A549 (cell line): ENCODE results near the gene USP6NL. TPM values are rescaled to one million over a fixed set of nuclear protein-coding genes. Genes with fewer than 3 reads are reported as not detected.

Experiments used
- ATAC-seq, 2 experiments: fragments of 200-7000 bp in 1 of 2; fragments of >200 bp in 1 of 2; cut with Nextera tagmentation in 1 of 2; cut with Tn5 transposase in 1 of 2; 3 replicates each; pipeline versions ENCODE4 v1.8.0 to v1.9.1; 2018 to 2020; ENCODE audit warnings: mild to moderate bottlenecking in 1 of 2, moderate library complexity in 1 of 2
- CTCF ChIA-PET: fragments of 300-600 bp; sonication (Branson Sonifier 250); formaldehyde crosslinking; extraction: SDS; loops from one replicate; lab custom pipeline; 2021; ENCODE audit warnings: antibody characterized with exemption, inconsistent platforms; lab: Yijun Ruan, JAX
- POLR2A ChIA-PET: fragments of 350-600 bp; formaldehyde crosslinking; extraction: SDS; loops from one replicate; lab custom pipeline; 2021; ENCODE audit warnings: antibody characterized with exemption, inconsistent platforms; lab: Yijun Ruan, JAX
- DNase-seq, 2 experiments: peaks; one replicate each; pipeline versions ENCODE4 v3.0.0 to v3.0.0-alpha.2; 2011 to 2016; ENCODE audit warnings: low read depth in 1 of 2, low spot score in 1 of 2
- FAIRE-seq: peaks from 2 replicates; lab custom pipeline; 2011; peaks lifted over from hg19 to GRCh38; lab: Jason Lieb, UNC
- H3K27ac ChIP-seq, 2 experiments: fragments of >200 bp; sonication (Bioruptor Twin); formaldehyde crosslinking; 3 replicates each; pipeline ENCODE4 v1.5.1; 2016 to 2017
- H3K4me1 ChIP-seq: fragments of >200 bp; sonication (Bioruptor Twin); formaldehyde crosslinking; 3 replicates; pipeline ENCODE4 v1.6.1; 2016
- H3K4me2 ChIP-seq: fragments of >200 bp; sonication (Bioruptor Twin); formaldehyde crosslinking; 3 replicates; pipeline ENCODE4 v1.6.1; 2016
- H3K4me3 ChIP-seq: fragments of >200 bp; sonication (Bioruptor Twin); formaldehyde crosslinking; 3 replicates; pipeline ENCODE4 v1.5.1; 2016
- H3K9me3 ChIP-seq: fragments of >200 bp; sonication (Bioruptor Twin); formaldehyde crosslinking; 3 replicates; pipeline ENCODE4 v1.6.1; 2016
- BHLHE40 ChIP-seq: IDR thresholded peaks from 2 replicates; pipeline ENCODE4 v1.6.1; 2012; ENCODE audit warnings: low read depth, low read length, inconsistent platforms
- CBX2 ChIP-seq: fragments of 200-600 bp; sonication (generic); IDR thresholded peaks from 2 replicates; pipeline ENCODE4 v1.6.1; 2016; ENCODE audit warnings: low read depth, mild to moderate bottlenecking, borderline replicate concordance
- CEBPB ChIP-seq, 2 experiments: fragments of >200 bp in 1 of 2; sonication (Bioruptor Twin) in 1 of 2; formaldehyde crosslinking in 1 of 2; IDR thresholded peaks; 2 replicates each; pipeline ENCODE4 v1.6.1; 2012 to 2016
- CHD2 ChIP-seq: fragments of 150-350 bp; IDR thresholded peaks from 2 replicates; pipeline ENCODE4 v1.6.1; 2014; ENCODE audit warnings: low read length; ENCODE audit not compliant: partially characterized antibody
- E2F6 ChIP-seq: IDR thresholded peaks from 2 replicates; pipeline ENCODE4 v1.6.1; 2012; ENCODE audit warnings: low read depth, borderline replicate concordance
- ESRRA ChIP-seq: fragments of 150-350 bp; IDR thresholded peaks from 2 replicates; pipeline ENCODE4 v1.6.1; 2014; ENCODE audit warnings: mild to moderate bottlenecking, low read length, borderline replicate concordance
- FOSB ChIP-seq: fragments of 250-450 bp; sonication (Bioruptor Pico); IDR thresholded peaks from 2 replicates; pipeline ENCODE4 v1.5.0; 2020; ENCODE audit warnings: mild to moderate bottlenecking, moderate library complexity
- FOSL2 ChIP-seq, 2 experiments: fragments of 450-650 bp in 1 of 2; fragments of >200 bp in 1 of 2; sonication (Bioruptor Twin) in 1 of 2; formaldehyde crosslinking; IDR thresholded peaks; 2 replicates each; pipeline versions ENCODE4 v1.5.0 to v1.6.1; 2016 to 2020; ENCODE audit warnings: mild to moderate bottlenecking in 1 of 2, moderate library complexity in 1 of 2
- HEYL ChIP-seq: fragments of 250-450 bp; sonication (Bioruptor Pico); IDR thresholded peaks from 2 replicates; pipeline ENCODE4 v1.8.0; 2021; ENCODE audit warnings: mild to moderate bottlenecking, moderate library complexity
- JUNB ChIP-seq: fragments of >200 bp; sonication (Bioruptor Twin); formaldehyde crosslinking; IDR thresholded peaks from 2 replicates; pipeline ENCODE4 v1.6.1; 2016
- KDM1A ChIP-seq: fragments of 200-600 bp; sonication (generic); IDR thresholded peaks from 2 replicates; pipeline ENCODE4 v1.6.1; 2016; ENCODE audit warnings: low read depth, mild to moderate bottlenecking
- NFE2L2 ChIP-seq: fragments of 150-350 bp; conservative IDR thresholded peaks from 2 replicates; pipeline ENCODE4 v1.6.1; 2014; ENCODE audit warnings: low read length
- NPAS2 ChIP-seq: fragments of 250-450 bp; sonication (Bioruptor Pico); IDR thresholded peaks from 2 replicates; pipeline ENCODE4 v1.8.0; 2022; ENCODE audit warnings: mild to moderate bottlenecking, moderate library complexity, borderline replicate concordance
- PBX3 ChIP-seq: IDR thresholded peaks from 2 replicates; pipeline ENCODE4 v1.6.1; 2012
- PHF8 ChIP-seq: fragments of 200-600 bp; sonication (generic); IDR thresholded peaks from 2 replicates; pipeline ENCODE4 v1.6.1; 2016; ENCODE audit warnings: low read depth, mild to moderate bottlenecking, antibody characterized with exemption, moderate library complexity, borderline replicate concordance
- REST ChIP-seq: fragments of 200-600 bp; sonication (generic); IDR thresholded peaks from 2 replicates; pipeline ENCODE4 v1.6.1; 2016; ENCODE audit warnings: antibody characterized with exemption, mild to moderate bottlenecking, moderate library complexity
- RFX5 ChIP-seq: fragments of 450-650 bp; IDR thresholded peaks from 2 replicates; pipeline ENCODE4 v1.7.1; 2014; ENCODE audit warnings: antibody characterized with exemption, mild to moderate bottlenecking, moderate library complexity
- TP53 ChIP-seq: fragments of 250-450 bp; sonication (Bioruptor Pico); IDR thresholded peaks from 2 replicates; pipeline ENCODE4 v1.5.0; 2021; ENCODE audit warnings: mild to moderate bottlenecking, moderate library complexity
- ZC3H11A ChIP-seq: fragments of 450-650 bp; IDR thresholded peaks from 2 replicates; pipeline ENCODE4 v1.6.1; 2014; ENCODE audit warnings: antibody characterized with exemption, mild to moderate bottlenecking
- ZFP36 ChIP-seq: fragments of 450-650 bp; IDR thresholded peaks from 2 replicates; pipeline ENCODE4 v1.6.1; 2014; ENCODE audit warnings: borderline replicate concordance; ENCODE audit not compliant: partially characterized antibody
- ZNF302 ChIP-seq: fragments of 250-450 bp; sonication (Bioruptor Pico); IDR thresholded peaks from 2 replicates; pipeline ENCODE4 v1.9.0; 2021; ENCODE audit warnings: inconsistent platforms, mild to moderate bottlenecking, moderate library complexity
- WGBS: methylation state at CpG from one replicate; pipeline ENCODE4 v1.1.6; 2017; ENCODE audit errors: missing lambda C conversion rate; 5-methylcytosine and 5-hydroxymethylcytosine counted together
- polyA plus RNA-seq, 4 experiments: library from polyadenylated mRNA; depleted of rRNA in 3 of 4; stranded (reverse); fragments of >200 nt; fragmentation: RNase III in 1 of 4; extraction: RNeasy Plus Mini Kit Qiagen cat#74134 plus additional on column Dnase treatment in 1 of 4; gene quantifications; 2 replicates in 3 of 4; 3 replicates in 1 of 4; pipeline ENCODE4 v1.2.3, GENCODE V29; 2011 to 2017

Gene USP6NL
- polyA plus RNA-seq, 2 of the 4 experiments (the other 2 are of a cell fraction) = 10.6 to 18.2 TPM

- Histone ChIP-seq H3K4me1 (no peaks in the 10 kb centered on the region), H3K9me3 (no peaks in the 10 kb centered on the region), H3K4me2 (no peak overlapping the region), H3K27ac (no peak overlapping the region)
- no peak for ATAC-seq
- CTCF ChIA-PET = interaction anchor here (0.5 to 5.9 kb wide), 4 partner anchors 212 to 272 kb away, joined by 3 to 146 read pairs (median 4); no protein-coding TSS in a partner anchor
- DNase-seq = no peak
- TF ChIP-seq ESRRA (no peak), CHD2 (no peak), REST (no peak), BHLHE40 (no peak), RFX5 (no peak), KDM1A (no peak), HEYL (CRISPR knock-in tag) (no peak), PHF8 (no peak), CEBPB (IDR thresholded peaks at IDR 0.05) (no peak), E2F6 (no peak), PBX3 (no peak), NPAS2 (CRISPR knock-in tag) (no peak), FOSB (CRISPR knock-in tag) (no peak), JUNB (no peak), CBX2 (no peak)
- TF ChIP-seq, all 56 proteins: peak for 0
- POLR2A ChIA-PET = no interaction called here
- no peak overlapping the region for H3K4me3 ChIP-seq
- FAIRE-seq = no peak
- WGBS = 90% methylated on average over 3 of the region's 3 CpGs
Measured at GRCh38 chr10:11512596-11512995, 98.9 kb downstream of the USP6NL start.

- Histone ChIP-seq H3K9me3 (no peaks in the 10 kb centered on the region), H3K4me1 (no peaks in the 10 kb centered on the region), H3K27ac (no peak overlapping the region), H3K4me3 (no peak overlapping the region), H3K4me2 (no peak overlapping the region)
- ATAC-seq (no peak), FAIRE-seq (no peak), DNase-seq (no peak)
- TF ChIP-seq FOSL2 (IDR thresholded peaks at IDR 0.05) (no peak), FOSL2 (CRISPR knock-in tag; IDR thresholded peaks at IDR 0.05) (no peak), ZC3H11A (no peak)
- CTCF ChIA-PET = interaction anchor here (0.6 to 5.9 kb wide), 4 partner anchors 19 to 247 kb away, joined by 3 to 146 read pairs (median 4); no protein-coding TSS in a partner anchor
- POLR2A ChIA-PET = no interaction called here
Measured at GRCh38 chr10:11511321-11511720, 100.1 kb downstream of the USP6NL start.

- H3K4me1 ChIP-seq = no peaks in the 10 kb centered on the region
- FAIRE-seq (no peak), DNase-seq (no peak), ATAC-seq (no peak)
- POLR2A ChIA-PET = no interaction called here
- 76% methylated on average over 3 of the region's 3 CpGs for WGBS
- H3K9me3 ChIP-seq = no peaks in the 10 kb centered on the region
- CTCF ChIA-PET = interaction anchor here (0.6 to 5.9 kb wide), 2 partner anchors 20 to 247 kb away, joined by 3 to 146 read pairs; no protein-coding TSS in a partner anchor
- H3K27ac ChIP-seq = no peak overlapping the region
- H3K4me2 ChIP-seq = no peak overlapping the region
- no peak for TF ChIP-seq PBX3
- no peak for TF ChIP-seq TP53
- no peak for TF ChIP-seq ZFP36
- no peak for TF ChIP-seq NFE2L2
- TF ChIP-seq ZNF302 = no peak
- H3K4me3 ChIP-seq = no peak overlapping the region
Measured at GRCh38 chr10:11510736-11511135, 100.7 kb downstream of the USP6NL start.
